Neuronal stem cell (in vitro differentiated cells): ENCODE results near the gene SENP6. TPM values are rescaled to one million over a fixed set of nuclear protein-coding genes. Genes with fewer than 3 reads are reported as not detected.

Experiments used
- DNase-seq: peaks from one replicate; pipeline ENCODE4 v3.0.0-alpha.2; 2013; ENCODE audit warnings: low spot score
- H2AFZ ChIP-seq: one replicate; pipeline ENCODE4 v1.6.1; 2013; ENCODE audit warnings: mild to moderate bottlenecking, low read length, inconsistent platforms
- H2AK5ac ChIP-seq: 2 replicates; pipeline ENCODE4 v1.6.1; 2013; ENCODE audit warnings: low read depth, mild to moderate bottlenecking, inconsistent platforms, low read length, moderate library complexity, mixed read lengths
- H2BK120ac ChIP-seq: 2 replicates; pipeline ENCODE4 v1.6.1; 2013; ENCODE audit warnings: low read depth, mild to moderate bottlenecking, inconsistent platforms, low read length, moderate library complexity, mixed read lengths
- H2BK12ac ChIP-seq: one replicate; pipeline ENCODE4 v1.6.1; 2013; ENCODE audit warnings: low read length, inconsistent platforms
- H2BK15ac ChIP-seq: 2 replicates; pipeline ENCODE4 v1.6.1; 2013; ENCODE audit warnings: mild to moderate bottlenecking, low read length, inconsistent platforms, mixed read lengths
- H2BK5ac ChIP-seq: one replicate; pipeline ENCODE4 v1.6.1; 2013; ENCODE audit warnings: inconsistent platforms, mild to moderate bottlenecking, low read length, moderate library complexity
- H3K14ac ChIP-seq: one replicate; pipeline ENCODE4 v1.6.1; 2013; ENCODE audit warnings: low read length, inconsistent platforms
- H3K18ac ChIP-seq: 2 replicates; pipeline ENCODE4 v1.6.1; 2013; ENCODE audit warnings: low read length, inconsistent platforms
- H3K23ac ChIP-seq: 2 replicates; pipeline ENCODE4 v1.6.1; 2013; ENCODE audit warnings: low read depth, mild to moderate bottlenecking, mixed read lengths, low read length, inconsistent platforms; ENCODE audit not compliant: poor library complexity
- H3K27ac ChIP-seq: replicated peaks from 3 replicates; pipeline ENCODE4 v1.5.1; 2013; ENCODE audit warnings: low read length, inconsistent platforms
- H3K27me3 ChIP-seq, 3 experiments: 2 replicates each; pipeline ENCODE4 v1.6.1; 2013; ENCODE audit warnings: low read length in 3 of 3, mild to moderate bottlenecking in 2 of 3, inconsistent platforms in 1 of 3, low read depth in 1 of 3, mixed read lengths in 1 of 3, moderate library complexity in 1 of 3; ENCODE audit not compliant: control insufficient read depth in 3 of 3, insufficient read depth in 3 of 3
- H3K36me3 ChIP-seq, 2 donors: replicated peaks in 1 of 2; 2 replicates each; pipeline ENCODE4 v1.6.1; 2013; ENCODE audit warnings: low read length in 2 of 2; ENCODE audit not compliant: control insufficient read depth in 2 of 2, insufficient read depth in 2 of 2
- H3K4ac ChIP-seq: 2 replicates; pipeline ENCODE4 v1.6.1; 2013; ENCODE audit warnings: inconsistent platforms, mild to moderate bottlenecking, low read length, moderate library complexity
- H3K4me1 ChIP-seq, 2 donors: 1 replicate in 1 of 2; 2 replicates in 1 of 2; pipeline ENCODE4 v1.6.1; 2013; ENCODE audit warnings: low read length in 2 of 2, low read depth in 1 of 2; ENCODE audit not compliant: control insufficient read depth in 2 of 2, insufficient read depth in 1 of 2
- H3K4me2 ChIP-seq: one replicate; pipeline ENCODE4 v1.6.1; 2013; ENCODE audit warnings: mild to moderate bottlenecking, low read length, inconsistent platforms; ENCODE audit not compliant: insufficient read depth, poor library complexity, severe bottlenecking
- H3K4me3 ChIP-seq, 2 donors: 2 replicates each; pipeline ENCODE4 v1.5.1; 2013; ENCODE audit warnings: low read length in 2 of 2, mild to moderate bottlenecking in 2 of 2, inconsistent platforms in 1 of 2, moderate library complexity in 1 of 2
- H3K79me1 ChIP-seq: one replicate; pipeline ENCODE4 v1.6.1; 2013; ENCODE audit warnings: low read depth, mild to moderate bottlenecking, inconsistent platforms, low read length, moderate library complexity
- H3K9ac ChIP-seq: one replicate; pipeline ENCODE4 v1.6.1; 2013; ENCODE audit warnings: mild to moderate bottlenecking, low read depth, low read length, inconsistent platforms; ENCODE audit not compliant: poor library complexity
- H3K9me3 ChIP-seq, 2 donors: replicated peaks in 1 of 2; 2 replicates each; pipeline versions ENCODE3 to v1.6.1; 2013; ENCODE audit warnings: low read length in 2 of 2, mild to moderate bottlenecking in 2 of 2, inconsistent platforms in 1 of 2, low read depth in 1 of 2, mixed read lengths in 1 of 2, moderate library complexity in 1 of 2; ENCODE audit not compliant: control insufficient read depth in 2 of 2, insufficient read depth in 1 of 2
- H4K8ac ChIP-seq: one replicate; pipeline ENCODE4 v1.6.1; 2013; ENCODE audit warnings: low read depth, mild to moderate bottlenecking, inconsistent platforms, low read length, moderate library complexity
- H4K91ac ChIP-seq: one replicate; pipeline ENCODE4 v1.6.1; 2013; ENCODE audit warnings: low read length, low read depth, mild to moderate bottlenecking, inconsistent platforms; ENCODE audit not compliant: poor library complexity
- WGBS, 2 donors: extraction: QIAGEN DNeasy Blood & Tissue Kit; methylation state at CpG; one replicate each; pipeline ENCODE4 v1.1.7; 2013; ENCODE audit warnings: missing lambda C conversion rate in 2 of 2, mixed read lengths in 1 of 2; ENCODE audit not compliant: insufficient read length in 2 of 2, insufficient replicate concordance in 1 of 2; ENCODE audit errors: extremely low coverage in 2 of 2; 5-methylcytosine and 5-hydroxymethylcytosine counted together
- polyA plus RNA-seq, 2 experiments: library from polyadenylated mRNA; stranded (reverse); fragments of 200-250 nt; gene quantifications; one replicate each; pipeline ENCODE4 v1.2.3, GENCODE V29; 2013

SENP6 gene
- polyA plus RNA-seq (2013, experiment 1 of 2) = 71.4 TPM
- polyA plus RNA-seq (2013, experiment 2 of 2) = 73.7 TPM

- Histone ChIP-seq H3K14ac (peak within 1 kb of the TSS; percentile 100), H2BK120ac (peak within 1 kb of the TSS; percentile 72), H3K4me3 (peak within 1 kb of the TSS; percentile 68 to 95), H4K8ac (peak within 1 kb of the TSS; percentile 43), H2BK5ac (peak within 1 kb of the TSS; percentile 99), H3K79me1 (peaks cover 10% of the 10 kb centered on the region), H3K23ac (peak within 1 kb of the TSS; percentile 99), H3K4ac (peak within 1 kb of the TSS; percentile 95), H3K9me3 (peaks cover 0 to 8% of the 10 kb centered on the region in 2 donors), H3K36me3 (peaks cover 0 to 19% of the 10 kb centered on the region in 2 donors), H2BK12ac (peak within 1 kb of the TSS; percentile 97), H2AFZ (peak within 1 kb of the TSS; percentile 97), H3K4me2 (peak within 1 kb of the TSS; percentile 66), H2AK5ac (peak within 1 kb of the TSS; percentile 90), H3K18ac (peak within 1 kb of the TSS; percentile 100), H3K27ac (peak within 1 kb of the TSS; percentile 95), H3K27me3 (no peaks in the 10 kb centered on the region), H3K4me1 (peaks cover 0 to 2% of the 10 kb centered on the region in 2 donors), H2BK15ac (peak within 1 kb of the TSS; percentile 97), H3K9ac (peak within 1 kb of the TSS; percentile 99), H4K91ac (peak within 1 kb of the TSS; percentile 64)
- no CpG with 5 or more reads among the region's 76 CpGs for WGBS, 2 donors
- DNase-seq = peak; percentile 82
These were observed at the start of gene SENP6 for GRCh38 chr6:75601304-75602245. Gene SENP6, plus strand, starts transcription at chr6:75601880. Its CDS starts 645 bp downstream, at chr6:75602525.

GRCh38 chr6:75556240-75556639, 45.4 kb upstream of the SENP6 start:
- no peak overlapping the region for H4K8ac ChIP-seq
- WGBS, 2 donors = no CpG with 5 or more reads among the region's 5 CpGs
- H3K23ac ChIP-seq = no peak overlapping the region
- no peak for DNase-seq
- no peak overlapping the region for H2BK15ac ChIP-seq
- no peak overlapping the region for H3K4me2 ChIP-seq
- H3K36me3 ChIP-seq = no peaks in the 10 kb centered on the region
- H3K9ac ChIP-seq = no peak overlapping the region
- no peak overlapping the region for H4K91ac ChIP-seq
- H2AFZ ChIP-seq = peak overlapping the region; percentile 83
- H3K18ac ChIP-seq = no peak overlapping the region
- no peak overlapping the region for H2AK5ac ChIP-seq
- H3K4me3 ChIP-seq = no peak overlapping the region
- no peaks in the 10 kb centered on the region for H3K9me3 ChIP-seq
- H3K27me3 ChIP-seq = no peaks in the 10 kb centered on the region
- H3K27ac ChIP-seq = no peak overlapping the region
- H2BK12ac ChIP-seq = no peak overlapping the region
- no peak overlapping the region for H3K14ac ChIP-seq
- peaks cover 0 to 4% of the 10 kb centered on the region in 2 donors for H3K4me1 ChIP-seq
- no peak overlapping the region for H2BK5ac ChIP-seq
- no peaks in the 10 kb centered on the region for H3K79me1 ChIP-seq
- no peak overlapping the region for H3K4ac ChIP-seq
- H2BK120ac ChIP-seq = no peak overlapping the region

- no peak overlapping the region for H3K4ac ChIP-seq
- no peak overlapping the region for H2AFZ ChIP-seq
- DNase-seq = no peak
- no peaks in the 10 kb centered on the region for H3K27me3 ChIP-seq
- no peak overlapping the region for H2BK12ac ChIP-seq
- no peaks in the 10 kb centered on the region for H3K9me3 ChIP-seq
- no peak overlapping the region for H4K8ac ChIP-seq
- no peak overlapping the region for H3K14ac ChIP-seq
- no peak overlapping the region for H2BK5ac ChIP-seq
- no peak overlapping the region for H3K9ac ChIP-seq
- no CpG with 5 or more reads among the region's 1 CpG for WGBS, 2 donors
- H3K36me3 ChIP-seq = no peaks in the 10 kb centered on the region
- H3K18ac ChIP-seq = no peak overlapping the region
- H2BK120ac ChIP-seq = no peak overlapping the region
- peaks cover 0 to 4% of the 10 kb centered on the region in 2 donors for H3K4me1 ChIP-seq
- H2BK15ac ChIP-seq = no peak overlapping the region
- H3K4me3 ChIP-seq = no peak overlapping the region
- no peak overlapping the region for H3K27ac ChIP-seq
- H3K23ac ChIP-seq = no peak overlapping the region
- no peak overlapping the region for H3K4me2 ChIP-seq
- no peak overlapping the region for H4K91ac ChIP-seq
- no peaks in the 10 kb centered on the region for H3K79me1 ChIP-seq
- no peak overlapping the region for H2AK5ac ChIP-seq
These were observed 44.6 kb upstream of the SENP6 start for GRCh38 chr6:75557068-75557467.

GRCh38 chr6:75563032-75563431, 38.6 kb upstream of the SENP6 start:
- Histone ChIP-seq H3K27me3 (peaks cover 0 to 2% (median 0%) of the 10 kb centered on the region in 3 experiments), H2BK120ac (no peak overlapping the region), H3K9ac (no peak overlapping the region), H4K8ac (no peak overlapping the region), H3K9me3 (peaks cover 5 to 7% of the 10 kb centered on the region in 2 donors), H3K4me2 (no peak overlapping the region), H2AFZ (peak overlapping the region; percentile 49), H3K4ac (no peak overlapping the region), H3K18ac (no peak overlapping the region), H3K23ac (no peak overlapping the region), H2BK12ac (no peak overlapping the region), H4K91ac (no peak overlapping the region), H2BK15ac (no peak overlapping the region), H2BK5ac (no peak overlapping the region), H3K14ac (no peak overlapping the region), H3K27ac (no peak overlapping the region), H3K4me1 (no peaks in the 10 kb centered on the region), H3K4me3 (no peak overlapping the region), H2AK5ac (no peak overlapping the region), H3K79me1 (no peaks in the 10 kb centered on the region), H3K36me3 (peaks cover 0 to 2% of the 10 kb centered on the region in 2 donors)
- no CpG with 5 or more reads among the region's 1 CpG for WGBS, 2 donors
- DNase-seq = no peak
